ENCODE measurements around the gene C1QL4. TPM values are rescaled to one million over a fixed set of nuclear protein-coding genes. Genes with fewer than 3 reads are reported as not detected.
A peak's percentile ranks its signal among the peaks of the same experiment; 100 is the strongest.

Gene C1QL4
- total RNA-seq, 1 donor from 2014 or later: not detected

GRCh38 chr12:49341777-49342065, 4.7 kb upstream of the C1QL4 start:
- Mint-ChIP-seq H3K36me3 (ENCODE audit: unreplicated experiment) (no peaks in the 10 kb centered on the region), H3K27me3 (ENCODE audit: unreplicated experiment) (peaks cover 40% of the 10 kb centered on the region), H3K4me3 (ENCODE audit: unreplicated experiment) (peak overlapping the region; percentile 42), H3K4me1 (ENCODE audit: unreplicated experiment) (peaks cover 45% of the 10 kb centered on the region), H3K9me3 (ENCODE audit: unreplicated experiment) (no peaks in the 10 kb centered on the region), H3K27ac (ENCODE audit: unreplicated experiment) (no peak overlapping the region)
- DNase-seq (ENCODE audit: extremely low spot score, unreplicated experiment): no peak
- TF ChIP-seq CTCF (IDR thresholded peaks at IDR 0.05): no peak

DNA sequence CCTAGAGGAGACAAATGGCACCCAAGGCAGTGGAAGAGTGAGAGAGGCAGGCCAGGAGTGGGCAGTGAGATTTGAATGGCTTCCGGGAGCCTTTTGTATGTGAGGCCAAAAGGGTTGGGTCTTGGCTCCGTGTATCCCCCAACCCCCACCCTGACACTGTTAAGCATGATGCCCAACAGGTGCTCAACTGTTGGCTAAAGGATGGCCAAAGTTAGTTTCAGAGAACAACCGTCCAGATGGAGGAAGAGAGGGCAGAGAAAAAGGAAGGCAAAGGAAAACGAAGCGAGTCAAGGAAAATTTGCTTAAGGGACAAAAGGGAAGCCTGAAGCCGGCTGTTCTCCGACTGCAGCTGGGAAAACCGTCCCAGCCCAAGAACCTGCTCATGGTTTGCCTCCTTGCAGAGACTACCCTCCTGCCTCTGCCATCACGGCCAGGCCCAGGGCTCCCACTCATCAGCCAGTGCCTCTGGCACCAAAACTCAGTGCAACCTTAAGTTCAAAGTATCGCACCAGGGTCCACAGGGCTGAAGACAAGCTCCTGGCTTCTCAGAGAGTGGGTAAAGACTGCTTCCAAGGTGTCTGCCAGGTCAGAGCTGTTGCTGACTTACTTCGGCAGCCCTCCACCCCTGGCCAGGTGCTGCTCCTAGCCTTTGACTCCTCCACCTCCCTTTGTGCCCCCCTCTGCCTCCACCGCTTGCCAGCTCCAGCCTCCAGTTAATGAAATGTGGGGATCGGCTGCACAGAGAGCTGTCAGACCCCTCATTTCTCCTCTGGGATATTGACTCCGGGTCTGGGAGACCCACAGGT, 4.2 kb upstream of the C1QL4 start:
- Mint-ChIP-seq H3K27ac (ENCODE audit: unreplicated experiment) (no peak overlapping the region), H3K4me3 (ENCODE audit: unreplicated experiment) (no peak overlapping the region), H3K27me3 (ENCODE audit: unreplicated experiment) (peaks cover 38% of the 10 kb centered on the region), H3K4me1 (ENCODE audit: unreplicated experiment) (peaks cover 40% of the 10 kb centered on the region), H3K36me3 (ENCODE audit: unreplicated experiment) (no peaks in the 10 kb centered on the region), H3K9me3 (ENCODE audit: unreplicated experiment) (no peaks in the 10 kb centered on the region)
- no peak for DNase-seq (ENCODE audit: extremely low spot score, unreplicated experiment)
- TF ChIP-seq CTCF (IDR thresholded peaks at IDR 0.05): no peak

DNA sequence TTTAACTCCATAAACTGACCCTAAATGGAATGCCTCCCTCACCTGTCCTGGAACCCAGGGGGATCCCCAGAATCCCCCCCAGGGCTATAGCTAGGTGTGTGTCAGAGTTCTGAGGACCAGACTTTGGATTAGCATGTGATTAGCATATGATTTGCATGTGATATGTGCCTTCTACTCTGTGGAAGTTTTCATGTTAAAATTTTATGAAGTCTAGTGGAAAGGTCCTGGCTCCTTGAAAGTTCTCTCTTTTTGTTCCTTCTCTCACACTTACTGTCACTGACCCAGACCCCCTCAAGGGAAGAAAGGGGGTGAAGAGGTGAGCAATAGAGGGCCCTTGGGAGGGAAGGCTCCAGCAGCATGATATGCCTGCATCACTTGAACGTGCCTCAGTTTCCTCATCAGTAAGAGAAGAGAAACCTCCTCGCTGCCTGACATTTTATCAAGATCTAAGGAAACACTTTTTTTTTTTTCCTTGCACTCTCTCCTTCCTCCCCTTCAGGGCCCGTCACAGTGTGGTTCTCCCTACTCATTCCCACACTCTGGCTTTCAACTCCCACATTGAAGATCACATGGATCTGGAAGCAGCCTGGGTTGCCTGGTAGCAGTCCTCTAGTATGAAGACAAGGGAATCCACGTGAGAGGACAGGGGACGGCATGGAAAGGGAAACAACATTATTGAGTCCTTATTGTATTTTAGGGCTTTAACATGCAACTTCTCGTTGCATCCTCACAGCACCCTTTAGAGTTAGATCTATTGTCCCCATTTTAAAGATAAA, 3.3 kb upstream of the C1QL4 start:
- Mint-ChIP-seq H3K4me1 (ENCODE audit: unreplicated experiment) (peaks cover 33% of the 10 kb centered on the region), H3K36me3 (ENCODE audit: unreplicated experiment) (no peaks in the 10 kb centered on the region), H3K27me3 (ENCODE audit: unreplicated experiment) (peaks cover 35% of the 10 kb centered on the region), H3K27ac (ENCODE audit: unreplicated experiment) (no peak overlapping the region), H3K9me3 (ENCODE audit: unreplicated experiment) (no peaks in the 10 kb centered on the region), H3K4me3 (ENCODE audit: unreplicated experiment) (no peak overlapping the region)
- no peak for DNase-seq (ENCODE audit: extremely low spot score, unreplicated experiment)
- TF ChIP-seq CTCF (IDR thresholded peaks at IDR 0.05): no peak

GRCh38 chr12:49339464-49339861, 2.5 kb upstream of the C1QL4 start:
- peaks cover 35% of the 10 kb centered on the region for H3K27me3 Mint-ChIP-seq (ENCODE audit: unreplicated experiment)
- peaks cover 33% of the 10 kb centered on the region for H3K4me1 Mint-ChIP-seq (ENCODE audit: unreplicated experiment)
- H3K36me3 Mint-ChIP-seq (ENCODE audit: unreplicated experiment): no peaks in the 10 kb centered on the region
- H3K4me3 Mint-ChIP-seq (ENCODE audit: unreplicated experiment): no peak overlapping the region
- H3K27ac Mint-ChIP-seq (ENCODE audit: unreplicated experiment): peak overlapping the region; percentile 34
- TF ChIP-seq CTCF (IDR thresholded peaks at IDR 0.05): no peak
- DNase-seq (ENCODE audit: extremely low spot score, unreplicated experiment): no peak
- H3K9me3 Mint-ChIP-seq (ENCODE audit: unreplicated experiment): no peaks in the 10 kb centered on the region

- DNase-seq (ENCODE audit: extremely low spot score, unreplicated experiment): no peak
- Mint-ChIP-seq H3K4me3 (ENCODE audit: unreplicated experiment) (no peak overlapping the region), H3K36me3 (ENCODE audit: unreplicated experiment) (no peaks in the 10 kb centered on the region), H3K27ac (ENCODE audit: unreplicated experiment) (peak overlapping the region; percentile 34), H3K27me3 (ENCODE audit: unreplicated experiment) (peaks cover 31% of the 10 kb centered on the region), H3K9me3 (ENCODE audit: unreplicated experiment) (no peaks in the 10 kb centered on the region), H3K4me1 (ENCODE audit: unreplicated experiment) (peaks cover 32% of the 10 kb centered on the region)
- TF ChIP-seq CTCF (IDR thresholded peaks at IDR 0.05): no peak
Measured at GRCh38 chr12:49338830-49339463, 2.0 kb upstream of the C1QL4 start.
